GM19351 (cell line): ENCODE measurements around the gene CFLAR.
A peak's percentile ranks its signal among the peaks of the same experiment; 100 is the strongest.
"Not testable (repeated sequence)": the region's sequence is repeated elsewhere in the genome, so short reads cannot be mapped to it uniquely, and the experiment has no call there.

Source experiments
- ATAC-seq: cut with Tn5 transposase; IDR thresholded peaks from one replicate; pipeline ENCODE4 v1.9.1; 2021; ENCODE audit warnings: mild to moderate bottlenecking, moderate library complexity; ENCODE audit not compliant: unreplicated experiment

Gene CFLAR

DNA sequence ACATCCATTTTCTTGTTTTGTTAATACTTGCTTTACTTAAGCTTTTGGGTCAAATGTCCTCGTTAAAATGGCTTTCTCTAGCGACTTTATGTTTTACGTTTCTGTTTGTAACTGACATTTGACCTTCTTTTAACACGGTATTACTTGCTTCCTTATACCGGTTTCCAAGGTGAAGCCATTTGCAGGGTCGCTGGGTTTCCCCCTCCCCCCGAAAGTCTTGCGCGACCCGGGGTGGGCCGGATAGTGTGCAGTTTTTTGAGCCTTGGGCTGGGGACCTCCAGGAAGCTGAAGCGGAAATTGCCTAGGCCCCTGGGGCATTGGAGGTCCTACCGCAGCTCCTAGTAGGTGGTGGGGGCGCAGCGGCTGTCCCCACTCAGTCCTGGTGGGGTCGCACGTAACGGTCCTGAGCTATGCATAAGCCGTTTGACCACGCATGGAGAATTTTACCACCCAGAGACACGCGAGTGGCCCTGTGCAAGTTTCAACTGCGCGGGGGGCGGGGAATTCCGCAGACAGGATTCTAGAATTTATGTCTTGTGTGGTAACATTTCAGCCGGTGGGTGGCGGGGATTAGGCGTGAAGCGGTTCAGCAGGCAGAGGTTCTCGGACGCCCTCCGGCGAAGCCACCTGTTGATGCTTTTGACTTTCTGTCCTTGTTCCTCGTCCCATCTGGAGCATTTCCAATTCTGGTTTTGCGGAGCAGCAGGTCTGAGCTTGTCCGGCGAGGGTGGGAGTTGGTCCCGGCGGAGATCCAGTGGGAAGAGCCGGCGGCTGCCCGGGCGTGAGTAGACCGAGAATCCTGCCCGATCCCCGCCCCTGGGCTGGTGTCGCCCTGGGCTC, 2.4 kb downstream of the CFLAR start:
- ATAC-seq = peak; percentile 49

GRCh38 chr2:201118961-201119854, 3.2 kb downstream of the CFLAR start:
- ATAC-seq = no peak

DNA sequence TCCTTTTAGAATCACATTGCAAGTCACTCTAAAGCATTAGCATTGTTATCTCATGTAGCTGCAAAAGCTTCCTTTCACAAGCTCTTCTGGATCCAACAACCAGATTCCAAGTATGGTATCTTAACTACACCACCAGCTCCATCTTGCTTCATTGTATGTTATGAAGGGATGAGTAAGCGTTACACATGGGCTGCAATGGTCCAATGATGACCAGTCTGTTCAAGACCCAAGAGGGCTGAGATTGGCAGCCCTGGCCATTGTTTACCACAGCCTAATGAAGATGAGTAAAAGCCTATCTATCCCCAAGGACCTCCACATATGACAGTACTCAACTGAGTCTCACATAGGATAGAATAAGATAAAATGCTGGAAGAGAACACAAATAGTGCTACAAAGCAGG, 6.3 kb downstream of the CFLAR start:
- ATAC-seq = no peak

- peak; percentile 27 for ATAC-seq
These were observed 10.6 kb downstream of the CFLAR start for GRCh38 chr2:201126308-201127151.

DNA sequence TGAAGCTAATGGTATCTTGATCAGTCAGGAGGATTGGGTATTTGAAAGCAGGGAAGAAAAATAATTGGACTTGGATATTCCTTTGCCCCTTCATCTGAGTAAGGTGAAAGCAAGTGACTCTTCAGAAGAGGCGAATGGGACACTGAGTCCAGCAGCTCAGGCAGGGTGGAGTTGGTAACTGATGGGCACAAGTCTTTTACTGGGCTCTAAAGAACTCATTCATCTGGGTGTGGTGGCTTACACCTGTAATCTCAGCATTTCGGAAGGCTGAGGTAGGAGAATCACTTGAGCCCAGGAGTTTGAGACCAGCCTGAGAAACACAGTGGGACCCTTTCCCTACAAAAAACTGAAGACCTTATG, 11.2 kb downstream of the CFLAR start:
- no peak for ATAC-seq

DNA sequence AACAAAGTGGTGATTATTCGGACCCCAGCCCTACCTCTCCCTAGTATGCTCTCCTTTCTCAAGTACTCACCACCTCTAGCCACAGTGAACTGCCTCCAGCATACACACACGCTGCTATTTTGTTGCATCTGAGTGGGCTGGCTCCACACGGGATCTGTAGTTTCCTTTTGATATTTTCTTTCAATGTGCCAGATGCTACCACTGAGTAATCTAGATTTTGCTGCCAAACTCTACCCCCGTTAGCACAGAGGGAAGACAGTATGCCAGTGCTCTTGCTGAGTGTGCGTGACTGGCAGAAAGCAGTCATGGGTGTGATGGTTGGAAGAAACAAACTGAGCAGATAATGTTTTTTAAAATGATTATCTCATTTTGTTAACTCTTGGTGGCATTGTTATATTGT, 11.6 kb downstream of the CFLAR start:
- ATAC-seq = no peak

- no peak for ATAC-seq
These were observed 12.1 kb downstream of the CFLAR start for GRCh38 chr2:201128033-201128432.

GRCh38 chr2:201128933-201129505, 13.1 kb downstream of the CFLAR start:
- no peak for ATAC-seq

GRCh38 chr2:201130524-201131186, 14.7 kb downstream of the CFLAR start:
- ATAC-seq = peak; percentile 30

DNA sequence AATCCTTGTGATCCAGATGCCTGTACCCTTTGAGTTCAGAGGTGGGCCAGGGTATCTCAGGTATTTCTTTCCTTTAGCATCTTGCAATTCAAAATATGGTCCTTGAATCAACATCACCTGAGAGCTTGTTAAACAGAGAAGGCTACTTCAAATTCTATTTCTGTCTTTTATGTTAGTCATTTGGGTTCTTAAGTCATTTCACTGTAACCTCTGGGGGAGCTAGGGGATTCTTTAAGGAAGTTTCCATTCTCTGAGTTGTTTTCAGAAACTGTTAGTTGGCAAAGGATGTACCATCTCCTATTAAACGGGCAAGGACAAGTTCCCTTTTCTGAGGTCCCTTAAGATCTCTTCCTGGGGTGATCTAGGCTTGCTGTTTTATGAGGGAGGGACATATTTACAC, 16.6 kb downstream of the CFLAR start:
- peak; percentile 35 for ATAC-seq

DNA sequence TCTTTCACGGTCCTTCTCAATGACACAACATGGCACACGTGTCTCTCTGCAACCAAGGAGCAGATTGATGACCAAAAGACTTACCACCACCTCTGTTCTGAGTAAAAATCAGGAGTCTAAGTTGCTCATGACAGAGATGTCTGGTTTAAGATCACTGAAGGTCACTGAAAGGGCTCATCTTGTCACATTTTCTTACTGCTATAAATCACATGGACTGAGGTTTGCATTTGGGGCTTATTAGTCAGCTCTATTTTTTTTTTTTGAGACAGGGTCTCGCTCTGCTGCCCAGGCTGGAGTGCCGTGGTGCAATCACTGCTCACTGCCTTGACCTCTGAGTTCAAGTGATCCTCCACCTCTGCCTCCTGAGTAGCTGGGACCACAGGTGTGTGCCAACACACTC, 19.4 kb downstream of the CFLAR start:
- no peak for ATAC-seq

GRCh38 chr2:201136889-201137321, 20.9 kb downstream of the CFLAR start:
- ATAC-seq = no peak

- no peak for ATAC-seq
These were observed 21.8 kb downstream of the CFLAR start for GRCh38 chr2:201137505-201138400.

- ATAC-seq = no peak
These were observed 22.5 kb downstream of the CFLAR start for GRCh38 chr2:201138401-201138970.

- not testable (repeated sequence) for ATAC-seq
These were observed 23.2 kb downstream of the CFLAR start for GRCh38 chr2:201138986-201139781.

DNA sequence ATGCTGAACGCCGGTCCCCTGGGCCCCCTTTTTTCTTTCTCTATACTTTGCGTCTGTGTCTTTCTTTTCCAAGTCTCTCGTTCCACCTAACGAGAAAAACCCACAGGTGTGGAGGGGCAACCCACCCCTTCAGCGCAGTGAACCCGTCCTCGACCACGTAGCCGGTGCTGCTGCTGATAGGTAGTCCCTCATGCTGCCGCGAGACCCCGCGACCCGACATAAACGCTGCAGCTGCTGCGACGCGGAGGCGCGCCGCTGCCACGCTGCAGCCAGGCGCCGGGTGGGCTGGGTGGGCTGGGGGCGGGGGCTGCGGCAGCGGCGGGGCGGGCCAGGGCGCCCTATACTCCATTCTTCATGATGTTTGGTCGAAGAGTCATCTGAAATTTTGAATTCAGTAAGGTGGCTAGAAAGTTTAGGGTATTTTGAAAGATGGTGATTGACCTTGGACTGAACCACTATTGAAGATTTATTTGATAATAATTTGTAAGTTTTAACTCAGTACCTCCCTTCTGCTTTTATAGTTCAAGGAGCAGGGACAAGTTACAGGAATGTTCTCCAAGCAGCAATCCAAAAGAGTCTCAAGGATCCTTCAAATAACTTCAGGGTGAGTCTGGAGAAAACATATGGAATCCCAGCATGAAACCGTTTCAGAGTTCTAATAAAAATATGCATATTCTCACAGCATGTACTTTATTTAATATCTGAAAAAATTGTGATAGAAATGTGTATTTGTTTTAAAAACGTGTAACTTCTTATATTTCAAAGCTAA, 24.1 kb downstream of the CFLAR start:
- no peak for ATAC-seq
